ENCODE data around the gene PKP4. TPM values are rescaled to one million over a fixed set of nuclear protein-coding genes. Genes with fewer than 3 reads are reported as not detected.

The PKP4 gene
- total RNA-seq, 1 experiment from 2014 or later = 59.1 TPM

DNA sequence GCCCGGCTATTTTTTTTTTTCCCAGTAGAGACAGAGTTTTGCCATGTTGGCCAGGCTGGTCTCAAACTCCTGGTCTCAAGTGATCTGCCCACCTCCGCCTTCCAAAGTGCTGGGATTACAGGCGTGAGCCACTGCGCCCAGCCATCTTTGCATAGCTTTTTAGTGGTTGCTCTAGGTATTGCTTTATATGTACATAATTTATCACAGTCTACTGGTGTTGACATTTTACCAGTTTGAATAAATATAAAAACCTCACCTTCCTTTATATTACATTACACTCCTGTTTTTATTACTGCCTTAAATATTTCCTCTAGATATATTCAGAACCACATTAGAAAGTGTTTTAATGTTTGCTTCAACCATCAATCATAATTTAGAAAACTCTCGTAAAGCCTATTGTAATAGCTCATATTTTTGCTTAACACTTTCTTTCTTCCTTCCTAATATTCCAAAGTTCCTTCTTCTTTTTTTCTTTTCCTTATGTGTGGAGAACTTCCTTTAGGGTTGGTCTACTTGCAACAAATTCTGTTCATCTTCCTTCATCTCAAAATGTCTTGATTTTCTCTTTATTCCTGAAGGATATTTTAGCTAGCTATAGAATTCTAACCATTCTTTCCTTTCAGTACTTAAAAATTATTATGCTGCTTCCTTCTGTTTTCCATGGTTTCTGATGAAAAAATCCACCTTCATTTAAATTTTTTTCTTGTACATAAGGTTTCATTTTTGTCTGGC is 256.2 kb downstream of the PKP4 start:
- ChIA-PET CTCF (no interaction called here), POLR2A (ENCODE audit: unreplicated experiment) (interaction anchor here (0.6 kb wide), 1 partner anchor 452 kb away, joined by 9 read pairs; no protein-coding TSS in a partner anchor)

DNA sequence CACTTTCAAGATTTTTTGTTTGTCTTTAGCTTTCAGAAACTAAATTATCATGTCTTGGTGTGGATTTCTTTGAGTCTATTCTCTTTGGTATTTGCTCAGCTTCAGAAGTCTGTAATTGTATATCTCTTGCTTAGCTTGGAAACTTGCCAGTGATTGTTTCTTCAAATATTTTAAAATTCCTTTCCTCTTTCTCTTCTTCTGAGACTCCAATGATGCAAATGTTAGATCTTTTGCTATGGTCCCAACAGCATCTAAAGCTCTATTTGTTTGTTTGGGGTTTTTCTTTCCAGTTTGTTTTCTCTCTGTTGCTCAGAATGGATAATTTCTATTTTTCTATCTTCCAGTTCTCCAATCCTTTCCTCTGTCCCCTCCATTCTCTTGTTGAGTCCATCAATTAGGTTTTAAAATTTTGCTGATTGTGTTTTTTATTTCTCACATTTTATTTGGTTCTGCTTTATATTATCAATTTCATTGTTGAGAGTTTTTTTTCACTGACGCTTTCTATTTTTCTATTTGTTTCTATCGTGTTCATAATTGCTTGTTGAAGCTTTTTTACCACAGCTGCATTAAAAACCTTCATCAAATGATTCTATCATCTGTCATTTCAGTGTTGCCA is 256.9 kb downstream of the PKP4 start:
- BruUV-seq (replicated peaks) = no TSS peak
- Histone ChIP-seq H3K9me3 (ENCODE audit: insufficient read depth, low read depth) (peaks cover 11% of the 10 kb centered on the region), H3K4me1 (replicated peaks; ENCODE audit: insufficient read depth) (no peaks in the 10 kb centered on the region), H3K79me2 (ENCODE audit: low read depth) (no peaks in the 10 kb centered on the region), H3K27ac (no peak overlapping the region), H3K4me2 (no peak overlapping the region), H3F3A (ENCODE audit: insufficient read depth, low read depth) (no peaks in the 10 kb centered on the region), H3K27me3 (ENCODE audit: insufficient read depth, low read depth) (no peaks in the 10 kb centered on the region), H2AFZ (no peak overlapping the region), H3K9me2 (ENCODE audit: insufficient read depth) (no peaks in the 10 kb centered on the region), H3K4me3 (no peak overlapping the region), H4K20me1 (ENCODE audit: insufficient read depth) (no peaks in the 10 kb centered on the region), H3K36me3 (ENCODE audit: low read depth) (no peaks in the 10 kb centered on the region)
- POLR2A ChIA-PET (ENCODE audit: unreplicated experiment) = no interaction called here
- no peak for DNase-seq
- no peak for TF ChIP-seq EZH2 (IDR thresholded peaks at IDR 0.05; ENCODE audit: low read depth)
- TF ChIP-seq, protein P1, sequence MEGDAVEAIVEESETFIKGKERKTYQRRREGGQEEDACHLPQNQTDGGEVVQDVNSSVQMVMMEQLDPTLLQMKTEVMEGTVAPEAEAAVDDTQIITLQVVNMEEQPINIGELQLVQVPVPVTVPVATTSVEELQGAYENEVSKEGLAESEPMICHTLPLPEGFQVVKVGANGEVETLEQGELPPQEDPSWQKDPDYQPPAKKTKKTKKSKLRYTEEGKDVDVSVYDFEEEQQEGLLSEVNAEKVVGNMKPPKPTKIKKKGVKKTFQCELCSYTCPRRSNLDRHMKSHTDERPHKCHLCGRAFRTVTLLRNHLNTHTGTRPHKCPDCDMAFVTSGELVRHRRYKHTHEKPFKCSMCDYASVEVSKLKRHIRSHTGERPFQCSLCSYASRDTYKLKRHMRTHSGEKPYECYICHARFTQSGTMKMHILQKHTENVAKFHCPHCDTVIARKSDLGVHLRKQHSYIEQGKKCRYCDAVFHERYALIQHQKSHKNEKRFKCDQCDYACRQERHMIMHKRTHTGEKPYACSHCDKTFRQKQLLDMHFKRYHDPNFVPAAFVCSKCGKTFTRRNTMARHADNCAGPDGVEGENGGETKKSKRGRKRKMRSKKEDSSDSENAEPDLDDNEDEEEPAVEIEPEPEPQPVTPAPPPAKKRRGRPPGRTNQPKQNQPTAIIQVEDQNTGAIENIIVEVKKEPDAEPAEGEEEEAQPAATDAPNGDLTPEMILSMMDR (conservative IDR thresholded peaks at IDR 0.05) = no peak
- CTCF ChIA-PET = no interaction called here
- intact Hi-C loops (cut with micrococcal nuclease; ENCODE audit: unreplicated experiment) = no loop called here

More for the DNA sequence above, 256.2 kb downstream of the PKP4 start:
- TF ChIP-seq EZH2 (IDR thresholded peaks at IDR 0.05; ENCODE audit: low read depth) = no peak
- TF ChIP-seq, protein P1 (conservative IDR thresholded peaks at IDR 0.05) = no peak
- Histone ChIP-seq H4K20me1 (ENCODE audit: insufficient read depth) (no peaks in the 10 kb centered on the region), H3K79me2 (ENCODE audit: low read depth) (no peaks in the 10 kb centered on the region), H3K4me3 (no peak overlapping the region), H3K9me3 (ENCODE audit: insufficient read depth, low read depth) (peaks cover 11% of the 10 kb centered on the region), H3K27me3 (ENCODE audit: insufficient read depth, low read depth) (no peaks in the 10 kb centered on the region), H3K27ac (no peak overlapping the region), H3K36me3 (ENCODE audit: low read depth) (no peaks in the 10 kb centered on the region), H3K4me1 (replicated peaks; ENCODE audit: insufficient read depth) (no peaks in the 10 kb centered on the region), H3K9me2 (ENCODE audit: insufficient read depth) (no peaks in the 10 kb centered on the region), H3K4me2 (no peak overlapping the region), H3F3A (ENCODE audit: insufficient read depth, low read depth) (no peaks in the 10 kb centered on the region), H2AFZ (no peak overlapping the region)
- no peak for DNase-seq
- intact Hi-C loops (cut with micrococcal nuclease; ENCODE audit: unreplicated experiment) = no loop called here
- BruUV-seq (replicated peaks) = no TSS peak

DNA sequence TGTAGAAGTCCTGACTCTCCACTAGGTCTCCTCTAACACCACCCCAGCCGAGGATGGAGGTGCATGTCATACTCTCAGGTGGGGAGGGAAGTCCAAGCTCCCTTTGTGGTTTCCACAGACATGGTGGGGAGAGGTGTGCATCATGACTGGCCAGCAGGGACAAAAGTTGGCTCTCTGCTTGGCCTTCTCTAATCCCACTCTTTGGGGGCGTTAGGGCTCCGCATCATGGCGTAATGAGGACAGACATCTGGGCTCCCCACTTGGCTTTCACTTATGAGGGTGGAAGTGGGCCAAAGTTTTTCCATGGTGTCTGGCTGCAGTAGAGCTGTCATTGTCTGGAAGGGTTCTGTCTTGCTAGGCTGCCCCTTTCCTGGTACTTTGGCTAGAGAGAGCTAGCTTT is 257.7 kb downstream of the PKP4 start:
- intact Hi-C loops (cut with micrococcal nuclease; ENCODE audit: unreplicated experiment) = no loop called here
- H2AFZ ChIP-seq = no peak overlapping the region
- H3K9me3 ChIP-seq (ENCODE audit: insufficient read depth, low read depth) = peaks cover 11% of the 10 kb centered on the region
- no TSS peak for BruUV-seq (replicated peaks)
- no peaks in the 10 kb centered on the region for H3K79me2 ChIP-seq (ENCODE audit: low read depth)
- no peaks in the 10 kb centered on the region for H3K27me3 ChIP-seq (ENCODE audit: insufficient read depth, low read depth)
- ChIA-PET CTCF (no interaction called here), POLR2A (ENCODE audit: unreplicated experiment) (no interaction called here)
- no peaks in the 10 kb centered on the region for H3K36me3 ChIP-seq (ENCODE audit: low read depth)
- H3K4me1 ChIP-seq (replicated peaks; ENCODE audit: insufficient read depth) = no peaks in the 10 kb centered on the region
- DNase-seq = no peak
- no peak overlapping the region for H3K27ac ChIP-seq
- no peaks in the 10 kb centered on the region for H3F3A ChIP-seq (ENCODE audit: insufficient read depth, low read depth)
- H4K20me1 ChIP-seq (ENCODE audit: insufficient read depth) = no peaks in the 10 kb centered on the region
- no peak overlapping the region for H3K4me3 ChIP-seq
- no peak overlapping the region for H3K4me2 ChIP-seq
- no peak for TF ChIP-seq EZH2 (IDR thresholded peaks at IDR 0.05; ENCODE audit: low read depth)
- TF ChIP-seq, protein P1 (conservative IDR thresholded peaks at IDR 0.05) = no peak
- no peaks in the 10 kb centered on the region for H3K9me2 ChIP-seq (ENCODE audit: insufficient read depth)

Data from PC-9 (cell line).